CD4-positive, alpha-beta T cell (primary cell): ENCODE measurements around the gene ZSWIM1. TPM values are rescaled to one million over a fixed set of nuclear protein-coding genes. Genes with fewer than 3 reads are reported as not detected.

Experiments
- ATAC-seq: fragments of 200-7000 bp; cut with Tn5 transposase; one replicate; pipeline ENCODE4 v1.10.0; 2022; ENCODE audit warnings: mild to moderate bottlenecking; ENCODE audit not compliant: poor library complexity
- CTCF ChIA-PET: fragments of 350-600 bp; sonication (Branson Sonifier 250); formaldehyde crosslinking; loops from one replicate; lab custom pipeline; 2021; ENCODE audit warnings: antibody characterized with exemption, inconsistent platforms; lab: Charles Lee
- POLR2A ChIA-PET: fragments of 350-600 bp; sonication (Branson Sonifier 250); formaldehyde crosslinking; loops from one replicate; lab custom pipeline; 2021; ENCODE audit warnings: antibody characterized with exemption, inconsistent platforms; lab: Charles Lee
- DNase-seq, 14 experiments: peaks; one replicate each; pipeline ENCODE4 v3.0.0-alpha.2; 2013 to 2020; ENCODE audit warnings: mixed read lengths in 2 of 14
- H3K27ac ChIP-seq, 2 donors: one replicate each; pipeline versions ENCODE4 v1.5.1 to v1.7.0; 2013; ENCODE audit warnings: low read length in 2 of 2, low read depth in 1 of 2, mild to moderate bottlenecking in 1 of 2
- H3K27me3 ChIP-seq, 2 experiments: 1 replicate in 1 of 2; 2 replicates in 1 of 2; pipeline versions ENCODE4 v1.6.1 to v1.7.0; 2013; ENCODE audit warnings: low read length in 2 of 2, control low read depth in 1 of 2, mild to moderate bottlenecking in 1 of 2, moderate library complexity in 1 of 2; ENCODE audit not compliant: insufficient read depth in 2 of 2, control insufficient read depth in 1 of 2
- H3K36me3 ChIP-seq: one replicate; pipeline ENCODE4 v1.6.1; 2013; ENCODE audit warnings: low read length, control low read depth; ENCODE audit not compliant: insufficient read depth
- H3K4me1 ChIP-seq: one replicate; pipeline ENCODE4 v1.6.1; 2013; ENCODE audit warnings: low read length, control low read depth; ENCODE audit not compliant: insufficient read depth
- H3K4me3 ChIP-seq: one replicate; pipeline ENCODE4 v1.5.1; 2013; ENCODE audit warnings: mild to moderate bottlenecking, low read length, moderate library complexity
- H3K9me3 ChIP-seq, 2 experiments: 1 replicate in 1 of 2; 2 replicates in 1 of 2; pipeline versions ENCODE4 v1.6.1 to v1.7.0; 2013; ENCODE audit warnings: low read length in 2 of 2, mild to moderate bottlenecking in 2 of 2, control low read depth in 1 of 2, moderate library complexity in 1 of 2; ENCODE audit not compliant: control insufficient read depth in 1 of 2, insufficient read depth in 1 of 2
- H3K27ac Mint-ChIP-seq: one replicate; pipeline ENCODE4 v1.8.0; 2020; ENCODE audit warnings: mixed read lengths
- H3K27me3 Mint-ChIP-seq: one replicate; pipeline ENCODE4 v1.8.0; 2021; ENCODE audit warnings: mixed read lengths
- H3K36me3 Mint-ChIP-seq: one replicate; pipeline ENCODE4 v1.8.0; 2021; ENCODE audit warnings: low read depth, mixed read lengths
- H3K4me1 Mint-ChIP-seq: one replicate; pipeline ENCODE4 v1.8.0; 2021; ENCODE audit warnings: low read depth, mixed read lengths
- H3K4me3 Mint-ChIP-seq: one replicate; pipeline ENCODE4 v1.8.0; 2020; ENCODE audit warnings: mild to moderate bottlenecking, mixed read lengths
- H3K9me3 Mint-ChIP-seq: one replicate; pipeline ENCODE4 v1.8.0; 2020; ENCODE audit warnings: mixed read lengths
- intact Hi-C, 2 experiments: fragments of 100-400 bp; cut with DNase I in 1 of 2; cut with micrococcal nuclease in 1 of 2; formaldehyde crosslinking; loops; one replicate each; pipeline versions ENCODE4 v1.15.1 to v1.9.0; 2023 to 2025; cut with DNase I, micrococcal nuclease
- total RNA-seq, 174 experiments: library from RNA in 2 of 174; stranded (reverse) in 2 of 174; gene quantifications; one replicate each; pipeline ENCODE4 v1.2.3 and lab custom pipeline; 2021 to 2026
- TF ChIP-seq, protein P1 (sequence below): fragments of 200-600 bp; IDR thresholded peaks from one replicate; pipeline ENCODE4 v1.8.0; 2022; ENCODE audit warnings: antibody characterized with exemption, mild to moderate bottlenecking

ZSWIM1 gene
- total RNA-seq, 2 experiments from 2014 or later: 9.3 to 10.7 TPM

GRCh38 chr20:45861221-45862075 lies 19.6 kb upstream of the ZSWIM1 start:
- no peak overlapping the region for H3K4me3 Mint-ChIP-seq
- Histone ChIP-seq H3K4me1 (peaks cover 18% of the 10 kb centered on the region), H3K4me3 (no peak overlapping the region), H3K27ac (no peak overlapping the region), H3K9me3 (no peaks in the 10 kb centered on the region), H3K36me3 (peaks cover 2% of the 10 kb centered on the region), H3K27me3 (no peaks in the 10 kb centered on the region)
- ATAC-seq (no peak), DNase-seq (no peak)
- H3K4me1 Mint-ChIP-seq: peaks cover 28% of the 10 kb centered on the region
- H3K27me3 Mint-ChIP-seq: no peaks in the 10 kb centered on the region
- ChIA-PET CTCF (interaction anchor here (0.7 kb wide), 1 partner anchor 55 kb away, joined by 3 read pairs; no protein-coding TSS in a partner anchor), POLR2A (no interaction called here)
- no peaks in the 10 kb centered on the region for H3K9me3 Mint-ChIP-seq
- intact Hi-C loops: no loop called here
- TF ChIP-seq, protein P1, sequence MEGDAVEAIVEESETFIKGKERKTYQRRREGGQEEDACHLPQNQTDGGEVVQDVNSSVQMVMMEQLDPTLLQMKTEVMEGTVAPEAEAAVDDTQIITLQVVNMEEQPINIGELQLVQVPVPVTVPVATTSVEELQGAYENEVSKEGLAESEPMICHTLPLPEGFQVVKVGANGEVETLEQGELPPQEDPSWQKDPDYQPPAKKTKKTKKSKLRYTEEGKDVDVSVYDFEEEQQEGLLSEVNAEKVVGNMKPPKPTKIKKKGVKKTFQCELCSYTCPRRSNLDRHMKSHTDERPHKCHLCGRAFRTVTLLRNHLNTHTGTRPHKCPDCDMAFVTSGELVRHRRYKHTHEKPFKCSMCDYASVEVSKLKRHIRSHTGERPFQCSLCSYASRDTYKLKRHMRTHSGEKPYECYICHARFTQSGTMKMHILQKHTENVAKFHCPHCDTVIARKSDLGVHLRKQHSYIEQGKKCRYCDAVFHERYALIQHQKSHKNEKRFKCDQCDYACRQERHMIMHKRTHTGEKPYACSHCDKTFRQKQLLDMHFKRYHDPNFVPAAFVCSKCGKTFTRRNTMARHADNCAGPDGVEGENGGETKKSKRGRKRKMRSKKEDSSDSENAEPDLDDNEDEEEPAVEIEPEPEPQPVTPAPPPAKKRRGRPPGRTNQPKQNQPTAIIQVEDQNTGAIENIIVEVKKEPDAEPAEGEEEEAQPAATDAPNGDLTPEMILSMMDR: no peak
- no peak overlapping the region for H3K27ac Mint-ChIP-seq
- peaks cover 13% of the 10 kb centered on the region for H3K36me3 Mint-ChIP-seq

DNA sequence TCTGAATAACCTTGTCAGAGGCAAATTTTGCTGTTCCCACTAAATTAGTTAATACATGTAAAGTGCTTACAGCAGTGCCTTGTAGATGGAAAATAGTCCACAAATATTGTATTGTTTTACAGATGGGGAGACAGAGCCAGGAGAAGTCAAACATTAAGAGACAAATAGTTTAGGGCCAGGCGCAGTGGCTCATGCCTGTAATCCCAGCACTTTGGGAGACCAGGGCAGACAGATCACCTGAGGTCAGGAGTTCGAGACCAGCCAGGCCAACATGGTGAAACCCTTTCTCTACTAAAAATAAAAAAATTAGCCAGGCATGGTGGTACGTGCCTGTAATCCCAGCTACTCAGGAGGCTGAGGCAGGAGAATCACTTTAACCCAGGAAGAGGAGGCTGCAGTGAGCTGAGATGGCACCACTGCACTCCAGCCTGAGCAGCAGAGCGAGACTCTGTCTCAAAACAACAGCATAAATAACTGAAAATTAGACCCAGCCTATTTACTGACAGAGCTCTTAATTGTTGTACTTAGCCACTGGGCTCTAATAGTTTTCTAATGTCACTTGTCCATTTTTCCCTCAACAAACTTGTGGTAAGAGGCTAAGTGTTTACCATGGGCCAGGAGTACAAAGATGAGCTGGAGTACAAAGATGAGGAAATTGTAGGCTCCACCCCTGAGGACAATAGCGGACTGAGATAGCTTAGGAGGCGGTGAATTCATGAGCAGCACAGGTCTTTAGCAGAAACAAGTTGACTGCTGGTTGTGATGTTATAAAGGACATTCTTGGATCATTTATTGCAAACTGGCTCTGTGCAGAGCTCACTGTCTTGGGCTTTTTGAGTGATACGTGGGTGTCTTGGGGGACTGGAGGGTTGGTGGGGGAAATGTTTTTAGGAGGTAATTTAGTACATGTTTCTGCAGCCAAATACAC lies 17.2 kb upstream of the ZSWIM1 start:
- H3K27ac Mint-ChIP-seq: no peak overlapping the region
- intact Hi-C loops: no loop called here

DNA sequence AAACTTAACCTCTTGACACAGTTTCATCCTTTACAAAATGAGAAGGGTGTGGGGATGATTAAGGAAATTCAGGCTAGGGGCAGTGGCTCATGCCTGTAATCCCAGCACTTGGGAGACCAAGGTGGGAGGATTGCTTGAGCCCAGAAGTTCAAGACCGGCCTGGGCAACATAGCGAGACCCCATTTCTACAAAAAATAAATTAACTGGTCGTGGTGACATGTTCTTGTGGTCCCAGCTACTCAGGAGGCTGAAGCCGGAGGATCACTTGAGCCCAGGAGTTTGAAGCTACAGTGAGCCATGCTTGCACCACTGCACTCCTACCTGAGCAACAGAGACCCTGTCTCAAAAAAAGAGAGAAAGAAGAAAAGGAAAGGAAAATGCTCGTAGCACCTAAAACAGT lies 14.6 kb upstream of the ZSWIM1 start:
- ATAC-seq: no peak
- TF ChIP-seq, protein P1: no peak
- POLR2A ChIA-PET: no interaction called here
- H3K27me3 ChIP-seq: no peaks in the 10 kb centered on the region
- no peaks in the 10 kb centered on the region for H3K27me3 Mint-ChIP-seq
- H3K4me1 ChIP-seq: no peaks in the 10 kb centered on the region
- no peak overlapping the region for H3K27ac ChIP-seq
- peaks cover 2% of the 10 kb centered on the region for H3K36me3 ChIP-seq
- intact Hi-C loops: no loop called here
- no peaks in the 10 kb centered on the region for H3K9me3 ChIP-seq
- CTCF ChIA-PET: no interaction called here
- H3K4me3 ChIP-seq: no peak overlapping the region
- H3K4me3 Mint-ChIP-seq: no peak overlapping the region
- no peaks in the 10 kb centered on the region for H3K9me3 Mint-ChIP-seq
- no peak overlapping the region for H3K27ac Mint-ChIP-seq
- H3K4me1 Mint-ChIP-seq: no peaks in the 10 kb centered on the region
- DNase-seq: no peak
- no peaks in the 10 kb centered on the region for H3K36me3 Mint-ChIP-seq

More for the DNA sequence above, 17.2 kb upstream of the ZSWIM1 start:
- no peaks in the 10 kb centered on the region for H3K4me1 ChIP-seq
- DNase-seq (no peak), ATAC-seq (no peak)
- H3K27ac ChIP-seq: no peak overlapping the region
- peaks cover 6% of the 10 kb centered on the region for H3K4me1 Mint-ChIP-seq
- CTCF ChIA-PET: no interaction called here
- no peak overlapping the region for H3K4me3 ChIP-seq
- no peaks in the 10 kb centered on the region for H3K27me3 Mint-ChIP-seq
- H3K9me3 ChIP-seq: no peaks in the 10 kb centered on the region
- no peaks in the 10 kb centered on the region for H3K36me3 Mint-ChIP-seq
- no peak overlapping the region for H3K4me3 Mint-ChIP-seq
- POLR2A ChIA-PET: no interaction called here
- TF ChIP-seq, protein P1: no peak
- peaks cover 2% of the 10 kb centered on the region for H3K36me3 ChIP-seq
- no peaks in the 10 kb centered on the region for H3K9me3 Mint-ChIP-seq
- no peaks in the 10 kb centered on the region for H3K27me3 ChIP-seq
